ENCODE data around the gene ELAC2. TPM values are rescaled to one million over a fixed set of nuclear protein-coding genes. Genes with fewer than 3 reads are reported as not detected.

Gene ELAC2
- total and polyA plus RNA-seq, 5 donors from 2014 or later = 47.3 to 62.5 (median 49.8) TPM

GRCh38 chr17:12961655-12962054 is 56.2 kb downstream of the ELAC2 start:
- Histone ChIP-seq H3K36me3 (ENCODE audit: control insufficient read depth, insufficient read depth, low read length) (no peaks in the 10 kb centered on the region), H3K4me1 (ENCODE audit: control insufficient read depth, insufficient read depth, low read length, poor library complexity, severe bottlenecking) (no peaks in the 10 kb centered on the region), H3K27ac (ENCODE audit: insufficient read depth, low read length, poor library complexity, severe bottlenecking) (no peak overlapping the region), H3K27me3 (ENCODE audit: control insufficient read depth, insufficient read depth, low read length) (no peaks in the 10 kb centered on the region), H3K9me3 (ENCODE audit: control insufficient read depth in 2 of 2, low read length in 2 of 2) (peaks cover 0 to 3% of the 10 kb centered on the region in 2 experiments), H3K4me3 (ENCODE audit: low read depth, low read length) (no peak overlapping the region)
- H3K27ac Mint-ChIP-seq = no peak overlapping the region
- no peak overlapping the region for H3K4me3 Mint-ChIP-seq
- H3K9me3 Mint-ChIP-seq = peaks cover 0 to 10% (median 3%) of the 10 kb centered on the region in 7 donors
- H3K27me3 Mint-ChIP-seq = peaks cover 4% of the 10 kb centered on the region
- no peaks in the 10 kb centered on the region for H3K4me1 Mint-ChIP-seq
- H3K36me3 Mint-ChIP-seq = no peaks in the 10 kb centered on the region
- DNase-seq (no peak), ATAC-seq (ENCODE audit: low read depth in 2 of 2) (no peak)

GRCh38 chr17:12959441-12959840 is 58.4 kb downstream of the ELAC2 start:
- H3K27me3 Mint-ChIP-seq = peaks cover 4% of the 10 kb centered on the region
- H3K9me3 Mint-ChIP-seq = peaks cover 0 to 16% (median 3%) of the 10 kb centered on the region in 7 donors
- no peaks in the 10 kb centered on the region for H3K36me3 ChIP-seq (ENCODE audit: control insufficient read depth, insufficient read depth, low read length)
- DNase-seq = no peak
- no peaks in the 10 kb centered on the region for H3K27me3 ChIP-seq (ENCODE audit: control insufficient read depth, insufficient read depth, low read length)
- H3K4me3 Mint-ChIP-seq = no peak overlapping the region
- ATAC-seq (ENCODE audit: low read depth in 2 of 2) = no peak
- no peaks in the 10 kb centered on the region for H3K4me1 Mint-ChIP-seq
- H3K27ac ChIP-seq (ENCODE audit: insufficient read depth, low read length, poor library complexity, severe bottlenecking) = no peak overlapping the region
- peaks cover 0 to 3% of the 10 kb centered on the region in 2 experiments for H3K9me3 ChIP-seq (ENCODE audit: control insufficient read depth in 2 of 2, low read length in 2 of 2)
- H3K36me3 Mint-ChIP-seq = no peaks in the 10 kb centered on the region
- no peak overlapping the region for H3K4me3 ChIP-seq (ENCODE audit: low read depth, low read length)
- H3K27ac Mint-ChIP-seq = no peak overlapping the region
- H3K4me1 ChIP-seq (ENCODE audit: control insufficient read depth, insufficient read depth, low read length, poor library complexity, severe bottlenecking) = no peaks in the 10 kb centered on the region

GRCh38 chr17:12958786-12959185 is 59.0 kb downstream of the ELAC2 start:
- Mint-ChIP-seq H3K4me1 (no peaks in the 10 kb centered on the region), H3K36me3 (no peaks in the 10 kb centered on the region), H3K27me3 (peaks cover 4% of the 10 kb centered on the region), H3K9me3 (peaks cover 0 to 16% (median 3%) of the 10 kb centered on the region in 7 donors), H3K4me3 (no peak overlapping the region), H3K27ac (no peak overlapping the region)
- H3K4me3 ChIP-seq (ENCODE audit: low read depth, low read length) = no peak overlapping the region
- no peaks in the 10 kb centered on the region for H3K36me3 ChIP-seq (ENCODE audit: control insufficient read depth, insufficient read depth, low read length)
- ATAC-seq (ENCODE audit: low read depth in 2 of 2) (no peak), DNase-seq (no peak)
- no peaks in the 10 kb centered on the region for H3K27me3 ChIP-seq (ENCODE audit: control insufficient read depth, insufficient read depth, low read length)
- H3K27ac ChIP-seq (ENCODE audit: insufficient read depth, low read length, poor library complexity, severe bottlenecking) = no peak overlapping the region
- peaks cover 0 to 3% of the 10 kb centered on the region in 2 experiments for H3K9me3 ChIP-seq (ENCODE audit: control insufficient read depth in 2 of 2, low read length in 2 of 2)
- H3K4me1 ChIP-seq (ENCODE audit: control insufficient read depth, insufficient read depth, low read length, poor library complexity, severe bottlenecking) = no peaks in the 10 kb centered on the region

- no peak overlapping the region for H3K27ac ChIP-seq (ENCODE audit: insufficient read depth, low read length, poor library complexity, severe bottlenecking)
- peaks cover 0 to 3% of the 10 kb centered on the region in 2 experiments for H3K9me3 ChIP-seq (ENCODE audit: control insufficient read depth in 2 of 2, low read length in 2 of 2)
- H3K36me3 ChIP-seq (ENCODE audit: control insufficient read depth, insufficient read depth, low read length) = no peaks in the 10 kb centered on the region
- Mint-ChIP-seq H3K27me3 (no peaks in the 10 kb centered on the region), H3K4me1 (no peaks in the 10 kb centered on the region), H3K36me3 (no peaks in the 10 kb centered on the region), H3K9me3 (peaks cover 0 to 16% (median 3%) of the 10 kb centered on the region in 7 donors), H3K4me3 (no peak overlapping the region), H3K27ac (no peak overlapping the region)
- ATAC-seq (ENCODE audit: low read depth in 2 of 2) = no peak
- no peaks in the 10 kb centered on the region for H3K4me1 ChIP-seq (ENCODE audit: control insufficient read depth, insufficient read depth, low read length, poor library complexity, severe bottlenecking)
- no peak for DNase-seq
- no peak overlapping the region for H3K4me3 ChIP-seq (ENCODE audit: low read depth, low read length)
- no peaks in the 10 kb centered on the region for H3K27me3 ChIP-seq (ENCODE audit: control insufficient read depth, insufficient read depth, low read length)
Observed at GRCh38 chr17:12955521-12955920, 62.3 kb downstream of the ELAC2 start.

GRCh38 chr17:12953156-12953555 is 64.7 kb downstream of the ELAC2 start:
- Histone ChIP-seq H3K9me3 (ENCODE audit: control insufficient read depth in 2 of 2, low read length in 2 of 2) (peaks cover 0 to 3% of the 10 kb centered on the region in 2 experiments), H3K4me1 (ENCODE audit: control insufficient read depth, insufficient read depth, low read length, poor library complexity, severe bottlenecking) (no peaks in the 10 kb centered on the region), H3K27ac (ENCODE audit: insufficient read depth, low read length, poor library complexity, severe bottlenecking) (no peak overlapping the region), H3K4me3 (ENCODE audit: low read depth, low read length) (no peak overlapping the region), H3K27me3 (ENCODE audit: control insufficient read depth, insufficient read depth, low read length) (no peaks in the 10 kb centered on the region), H3K36me3 (ENCODE audit: control insufficient read depth, insufficient read depth, low read length) (no peaks in the 10 kb centered on the region)
- no peak overlapping the region for H3K4me3 Mint-ChIP-seq
- H3K27ac Mint-ChIP-seq = no peak overlapping the region
- DNase-seq (no peak), ATAC-seq (ENCODE audit: low read depth in 2 of 2) (no peak)
- no peaks in the 10 kb centered on the region for H3K27me3 Mint-ChIP-seq
- H3K4me1 Mint-ChIP-seq = no peaks in the 10 kb centered on the region
- no peaks in the 10 kb centered on the region for H3K36me3 Mint-ChIP-seq
- peaks cover 0 to 8% (median 3%) of the 10 kb centered on the region in 7 donors for H3K9me3 Mint-ChIP-seq

GRCh38 chr17:12952012-12952411 is 65.8 kb downstream of the ELAC2 start:
- DNase-seq (no peak), ATAC-seq (ENCODE audit: low read depth in 2 of 2) (no peak)
- Mint-ChIP-seq H3K9me3 (peaks cover 0 to 5% (median 0%) of the 10 kb centered on the region in 7 donors), H3K27me3 (no peaks in the 10 kb centered on the region), H3K4me1 (no peaks in the 10 kb centered on the region), H3K27ac (no peak overlapping the region), H3K36me3 (no peaks in the 10 kb centered on the region), H3K4me3 (no peak overlapping the region)
- Histone ChIP-seq H3K36me3 (ENCODE audit: control insufficient read depth, insufficient read depth, low read length) (no peaks in the 10 kb centered on the region), H3K4me1 (ENCODE audit: control insufficient read depth, insufficient read depth, low read length, poor library complexity, severe bottlenecking) (no peaks in the 10 kb centered on the region), H3K9me3 (ENCODE audit: control insufficient read depth in 2 of 2, low read length in 2 of 2) (no peaks in the 10 kb centered on the region), H3K4me3 (ENCODE audit: low read depth, low read length) (no peak overlapping the region), H3K27me3 (ENCODE audit: control insufficient read depth, insufficient read depth, low read length) (no peaks in the 10 kb centered on the region), H3K27ac (ENCODE audit: insufficient read depth, low read length, poor library complexity, severe bottlenecking) (no peak overlapping the region)

- H3K27me3 Mint-ChIP-seq = no peaks in the 10 kb centered on the region
- no peak for ATAC-seq (ENCODE audit: low read depth in 2 of 2)
Observed at GRCh38 chr17:12947047-12947446, 70.8 kb downstream of the ELAC2 start.

More at GRCh38 chr17:12947047-12947446, 70.8 kb downstream of the ELAC2 start:
- no peaks in the 10 kb centered on the region for H3K9me3 ChIP-seq (ENCODE audit: control insufficient read depth in 2 of 2, low read length in 2 of 2)
- no peaks in the 10 kb centered on the region for H3K36me3 Mint-ChIP-seq
- H3K27me3 ChIP-seq (ENCODE audit: control insufficient read depth, insufficient read depth, low read length) = no peaks in the 10 kb centered on the region
- no peaks in the 10 kb centered on the region for H3K36me3 ChIP-seq (ENCODE audit: control insufficient read depth, insufficient read depth, low read length)
- no peak overlapping the region for H3K4me3 Mint-ChIP-seq
- H3K27ac ChIP-seq (ENCODE audit: insufficient read depth, low read length, poor library complexity, severe bottlenecking) = no peak overlapping the region
- no peaks in the 10 kb centered on the region for H3K4me1 ChIP-seq (ENCODE audit: control insufficient read depth, insufficient read depth, low read length, poor library complexity, severe bottlenecking)
- DNase-seq = no peak
- no peak overlapping the region for H3K4me3 ChIP-seq (ENCODE audit: low read depth, low read length)
- H3K27ac Mint-ChIP-seq = no peak overlapping the region
- H3K4me1 Mint-ChIP-seq = no peaks in the 10 kb centered on the region
- peaks cover 0 to 2% (median 0%) of the 10 kb centered on the region in 7 donors for H3K9me3 Mint-ChIP-seq

Measured in CD4-positive, CD25-positive, alpha-beta regulatory T cell (primary cell).